ENCODE measurements around the gene NSUN7. TPM values are rescaled to one million over a fixed set of nuclear protein-coding genes. Genes with fewer than 3 reads are reported as not detected.

The NSUN7 gene
- total and polyA plus RNA-seq, 2 of the 13 experiments (the other 11 are each of a cell fraction or from before 2014, with no cell fraction given): 0.05 TPM; not detected in 1

DNA sequence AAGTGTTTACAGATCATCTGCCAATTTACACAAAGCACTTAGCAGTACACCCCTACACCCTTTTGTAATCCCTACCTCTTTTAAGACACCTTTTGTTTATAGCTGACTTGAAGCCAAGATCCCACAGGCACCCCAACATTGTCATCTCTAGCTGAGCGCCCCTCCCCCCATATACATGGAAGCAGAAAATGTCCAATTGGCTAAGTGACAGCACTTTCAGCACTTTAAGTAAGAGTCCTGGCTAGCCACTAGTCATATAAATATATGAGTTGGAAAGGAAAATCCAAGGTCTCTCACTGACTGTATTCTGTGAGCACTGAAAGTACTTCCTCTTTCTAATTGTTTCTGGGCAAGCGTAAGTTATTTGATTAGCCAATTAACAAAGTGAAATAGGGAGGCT is 108.2 kb downstream of the NSUN7 start (continued):
- TF ChIP-seq, protein P1, sequence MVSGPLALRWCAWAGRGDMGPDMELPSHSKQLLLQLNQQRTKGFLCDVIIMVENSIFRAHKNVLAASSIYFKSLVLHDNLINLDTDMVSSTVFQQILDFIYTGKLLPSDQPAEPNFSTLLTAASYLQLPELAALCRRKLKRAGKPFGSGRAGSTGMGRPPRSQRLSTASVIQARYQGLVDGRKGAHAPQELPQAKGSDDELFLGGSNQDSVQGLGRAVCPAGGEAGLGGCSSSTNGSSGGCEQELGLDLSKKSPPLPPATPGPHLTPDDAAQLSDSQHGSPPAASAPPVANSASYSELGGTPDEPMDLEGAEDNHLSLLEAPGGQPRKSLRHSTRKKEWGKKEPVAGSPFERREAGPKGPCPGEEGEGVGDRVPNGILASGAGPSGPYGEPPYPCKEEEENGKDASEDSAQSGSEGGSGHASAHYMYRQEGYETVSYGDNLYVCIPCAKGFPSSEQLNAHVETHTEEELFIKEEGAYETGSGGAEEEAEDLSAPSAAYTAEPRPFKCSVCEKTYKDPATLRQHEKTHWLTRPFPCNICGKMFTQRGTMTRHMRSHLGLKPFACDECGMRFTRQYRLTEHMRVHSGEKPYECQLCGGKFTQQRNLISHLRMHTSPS (CRISPR knock-in tag; IDR thresholded peaks at IDR 0.05; ENCODE audit: low read depth): no peak
- no peak for TF ChIP-seq NR1H2 (CRISPR knock-in tag; IDR thresholded peaks at IDR 0.05; ENCODE audit: borderline replicate concordance, low read depth)
- no peak for TF ChIP-seq ZNF225 (CRISPR knock-in tag; IDR thresholded peaks at IDR 0.05)
- TF ChIP-seq, protein P2, sequence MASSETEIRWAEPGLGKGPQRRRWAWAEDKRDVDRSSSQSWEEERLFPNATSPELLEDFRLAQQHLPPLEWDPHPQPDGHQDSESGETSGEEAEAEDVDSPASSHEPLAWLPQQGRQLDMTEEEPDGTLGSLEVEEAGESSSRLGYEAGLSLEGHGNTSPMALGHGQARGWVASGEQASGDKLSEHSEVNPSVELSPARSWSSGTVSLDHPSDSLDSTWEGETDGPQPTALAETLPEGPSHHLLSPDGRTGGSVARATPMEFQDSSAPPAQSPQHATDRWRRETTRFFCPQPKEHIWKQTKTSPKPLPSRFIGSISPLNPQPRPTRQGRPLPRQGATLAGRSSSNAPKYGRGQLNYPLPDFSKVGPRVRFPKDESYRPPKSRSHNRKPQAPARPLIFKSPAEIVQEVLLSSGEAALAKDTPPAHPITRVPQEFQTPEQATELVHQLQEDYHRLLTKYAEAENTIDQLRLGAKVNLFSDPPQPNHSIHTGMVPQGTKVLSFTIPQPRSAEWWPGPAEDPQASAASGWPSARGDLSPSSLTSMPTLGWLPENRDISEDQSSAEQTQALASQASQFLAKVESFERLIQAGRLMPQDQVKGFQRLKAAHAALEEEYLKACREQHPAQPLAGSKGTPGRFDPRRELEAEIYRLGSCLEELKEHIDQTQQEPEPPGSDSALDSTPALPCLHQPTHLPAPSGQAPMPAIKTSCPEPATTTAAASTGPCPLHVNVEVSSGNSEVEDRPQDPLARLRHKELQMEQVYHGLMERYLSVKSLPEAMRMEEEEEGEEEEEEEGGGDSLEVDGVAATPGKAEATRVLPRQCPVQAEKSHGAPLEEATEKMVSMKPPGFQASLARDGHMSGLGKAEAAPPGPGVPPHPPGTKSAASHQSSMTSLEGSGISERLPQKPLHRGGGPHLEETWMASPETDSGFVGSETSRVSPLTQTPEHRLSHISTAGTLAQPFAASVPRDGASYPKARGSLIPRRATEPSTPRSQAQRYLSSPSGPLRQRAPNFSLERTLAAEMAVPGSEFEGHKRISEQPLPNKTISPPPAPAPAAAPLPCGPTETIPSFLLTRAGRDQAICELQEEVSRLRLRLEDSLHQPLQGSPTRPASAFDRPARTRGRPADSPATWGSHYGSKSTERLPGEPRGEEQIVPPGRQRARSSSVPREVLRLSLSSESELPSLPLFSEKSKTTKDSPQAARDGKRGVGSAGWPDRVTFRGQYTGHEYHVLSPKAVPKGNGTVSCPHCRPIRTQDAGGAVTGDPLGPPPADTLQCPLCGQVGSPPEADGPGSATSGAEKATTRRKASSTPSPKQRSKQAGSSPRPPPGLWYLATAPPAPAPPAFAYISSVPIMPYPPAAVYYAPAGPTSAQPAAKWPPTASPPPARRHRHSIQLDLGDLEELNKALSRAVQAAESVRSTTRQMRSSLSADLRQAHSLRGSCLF (CRISPR knock-in tag; IDR thresholded peaks at IDR 0.05; ENCODE audit: borderline replicate concordance): no peak
- TF ChIP-seq KDM3A (CRISPR knock-in tag; IDR thresholded peaks at IDR 0.05; ENCODE audit: low read depth): no peak
- TF ChIP-seq TOE1 (CRISPR knock-in tag; IDR thresholded peaks at IDR 0.05): no peak

DNA sequence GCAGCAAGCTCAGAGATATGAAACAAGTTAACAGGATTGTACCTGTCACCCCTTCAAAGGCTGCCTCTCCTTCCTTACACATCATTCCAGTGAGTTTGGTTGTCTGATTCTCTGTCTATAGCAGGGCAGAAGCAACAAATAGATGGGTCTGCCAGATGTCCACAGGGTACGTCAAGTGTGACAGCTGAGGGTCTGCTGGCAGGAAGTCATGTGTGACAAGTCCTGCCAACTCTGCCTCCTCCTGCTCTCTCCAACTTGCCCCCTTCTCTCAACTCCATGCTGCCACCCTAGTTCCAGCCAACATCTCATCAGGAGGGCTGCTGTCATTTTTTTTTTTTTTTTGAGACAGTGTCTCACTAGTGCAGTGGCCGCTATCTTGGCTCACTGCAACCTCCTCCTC is 109.2 kb downstream of the NSUN7 start:
- FAIRE-seq (no peak), DNase-seq (ENCODE audit: low spot score) (no peak), ATAC-seq (no peak)
- H3K79me2 ChIP-seq (ENCODE audit: insufficient read depth, low read length): no peaks in the 10 kb centered on the region
- BruUV-seq (replicated peaks): no TSS peak
- H3K36me3 ChIP-seq (replicated peaks in 1 of 2; ENCODE audit: control insufficient read depth in 1 of 2, insufficient read depth in 2 of 2, low read length in 2 of 2): peaks cover 0 to 2% of the 10 kb centered on the region in 2 experiments; a peak in 1 of 5 replicates
- no peaks in the 10 kb centered on the region for H3K9me3 ChIP-seq (ENCODE audit: low read length)
- 97% methylated on average over 2 of the region's 2 CpGs for WGBS (ENCODE audit: low lambda C conversion rate)
- intact Hi-C loops (cut with micrococcal nuclease; ENCODE audit: unreplicated experiment) (no loop called here), in situ Hi-C loops (cut with HindIII; ENCODE audit: extremely low pct_ligation_motif_present, low pct_unique_long_range_greater_than_20kb) (no loop called here)
- no peaks in the 10 kb centered on the region for H4K20me1 ChIP-seq (ENCODE audit: insufficient read depth, low read length)
- H3K4me3 ChIP-seq (replicated peaks in 1 of 3; ENCODE audit: insufficient read depth in 1 of 3, low read depth in 2 of 3, low read length in 3 of 3): no peak overlapping the region
- no peak overlapping the region for H3K9ac ChIP-seq (ENCODE audit: insufficient read depth, low read depth, low read length)
- no peak overlapping the region for H2AFZ ChIP-seq (ENCODE audit: low read length)
- H3K27me3 ChIP-seq (ENCODE audit: control insufficient read depth in 1 of 2, insufficient read depth in 2 of 2, low read length in 2 of 2): no peaks in the 10 kb centered on the region
- H3K27ac ChIP-seq (ENCODE audit: extremely low read length, insufficient read depth, low read length): no peak overlapping the region
- H3K4me1 ChIP-seq (ENCODE audit: insufficient read depth, low read length): no peaks in the 10 kb centered on the region
- ChIA-PET CTCF (ENCODE audit: low intra/inter-chr PET ratio, low total read pairs) (no interaction called here), POLR2A (no interaction called here)
- H3K4me2 ChIP-seq (ENCODE audit: low read depth, low read length): no peak overlapping the region
- TF ChIP-seq FOXA1 (IDR thresholded peaks at IDR 0.05): no peak
- TF ChIP-seq FOXA1 (CRISPR knock-in tag; IDR thresholded peaks at IDR 0.05): no peak
- TF ChIP-seq ZNF367 (CRISPR knock-in tag; IDR thresholded peaks at IDR 0.05; ENCODE audit: borderline replicate concordance): no peak
- no peak for TF ChIP-seq ZNF772 (CRISPR knock-in tag; IDR thresholded peaks at IDR 0.05)
- TF ChIP-seq ZNF570 (CRISPR knock-in tag; IDR thresholded peaks at IDR 0.05; ENCODE audit: borderline replicate concordance): no peak
- no peak for TF ChIP-seq ZNF891 (CRISPR knock-in tag; IDR thresholded peaks at IDR 0.05)
- no peak for TF ChIP-seq ZNF10 (CRISPR knock-in tag; IDR thresholded peaks at IDR 0.05; ENCODE audit: borderline replicate concordance, low read depth)
- TF ChIP-seq, protein P3, sequence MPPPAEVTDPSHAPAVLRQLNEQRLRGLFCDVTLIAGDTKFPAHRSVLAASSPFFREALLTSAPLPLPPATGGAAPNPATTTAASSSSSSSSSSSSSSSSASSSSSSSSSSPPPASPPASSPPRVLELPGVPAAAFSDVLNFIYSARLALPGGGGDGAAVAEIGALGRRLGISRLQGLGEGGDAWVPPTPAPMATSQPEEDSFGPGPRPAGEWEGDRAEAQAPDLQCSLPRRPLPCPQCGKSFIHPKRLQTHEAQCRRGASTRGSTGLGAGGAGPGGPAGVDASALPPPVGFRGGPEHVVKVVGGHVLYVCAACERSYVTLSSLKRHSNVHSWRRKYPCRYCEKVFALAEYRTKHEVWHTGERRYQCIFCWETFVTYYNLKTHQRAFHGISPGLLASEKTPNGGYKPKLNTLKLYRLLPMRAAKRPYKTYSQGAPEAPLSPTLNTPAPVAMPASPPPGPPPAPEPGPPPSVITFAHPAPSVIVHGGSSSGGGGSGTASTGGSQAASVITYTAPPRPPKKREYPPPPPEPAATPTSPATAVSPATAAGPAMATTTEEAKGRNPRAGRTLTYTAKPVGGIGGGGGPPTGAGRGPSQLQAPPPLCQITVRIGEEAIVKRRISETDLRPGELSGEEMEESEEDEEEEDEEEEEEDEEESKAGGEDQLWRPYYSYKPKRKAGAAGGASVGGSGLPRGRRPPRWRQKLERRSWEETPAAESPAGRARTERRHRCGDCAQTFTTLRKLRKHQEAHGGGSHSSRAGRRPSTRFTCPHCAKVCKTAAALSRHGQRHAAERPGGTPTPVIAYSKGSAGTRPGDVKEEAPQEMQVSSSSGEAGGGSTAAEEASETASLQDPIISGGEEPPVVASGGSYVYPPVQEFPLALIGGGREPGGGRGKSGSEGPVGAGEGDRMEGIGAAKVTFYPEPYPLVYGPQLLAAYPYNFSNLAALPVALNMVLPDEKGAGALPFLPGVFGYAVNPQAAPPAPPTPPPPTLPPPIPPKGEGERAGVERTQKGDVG (CRISPR knock-in tag; IDR thresholded peaks at IDR 0.05; ENCODE audit: borderline replicate concordance): no peak
- no peak for TF ChIP-seq MED13 (CRISPR knock-in tag; IDR thresholded peaks at IDR 0.05)

Data from HepG2 (cell line).